CD4-positive, alpha-beta T cell treated with Interleukin-12 subunit alpha and Interleukin-12 subunit beta, for 1 hour (primary cell): ENCODE measurements around the gene MAPK6.
A peak's percentile ranks its signal among the peaks of the same experiment; 100 is the strongest.

ENCODE experiments used
- DNase-seq: peaks from one replicate; pipeline ENCODE4 v3.0.0-alpha.2; 2020

Gene MAPK6

DNA sequence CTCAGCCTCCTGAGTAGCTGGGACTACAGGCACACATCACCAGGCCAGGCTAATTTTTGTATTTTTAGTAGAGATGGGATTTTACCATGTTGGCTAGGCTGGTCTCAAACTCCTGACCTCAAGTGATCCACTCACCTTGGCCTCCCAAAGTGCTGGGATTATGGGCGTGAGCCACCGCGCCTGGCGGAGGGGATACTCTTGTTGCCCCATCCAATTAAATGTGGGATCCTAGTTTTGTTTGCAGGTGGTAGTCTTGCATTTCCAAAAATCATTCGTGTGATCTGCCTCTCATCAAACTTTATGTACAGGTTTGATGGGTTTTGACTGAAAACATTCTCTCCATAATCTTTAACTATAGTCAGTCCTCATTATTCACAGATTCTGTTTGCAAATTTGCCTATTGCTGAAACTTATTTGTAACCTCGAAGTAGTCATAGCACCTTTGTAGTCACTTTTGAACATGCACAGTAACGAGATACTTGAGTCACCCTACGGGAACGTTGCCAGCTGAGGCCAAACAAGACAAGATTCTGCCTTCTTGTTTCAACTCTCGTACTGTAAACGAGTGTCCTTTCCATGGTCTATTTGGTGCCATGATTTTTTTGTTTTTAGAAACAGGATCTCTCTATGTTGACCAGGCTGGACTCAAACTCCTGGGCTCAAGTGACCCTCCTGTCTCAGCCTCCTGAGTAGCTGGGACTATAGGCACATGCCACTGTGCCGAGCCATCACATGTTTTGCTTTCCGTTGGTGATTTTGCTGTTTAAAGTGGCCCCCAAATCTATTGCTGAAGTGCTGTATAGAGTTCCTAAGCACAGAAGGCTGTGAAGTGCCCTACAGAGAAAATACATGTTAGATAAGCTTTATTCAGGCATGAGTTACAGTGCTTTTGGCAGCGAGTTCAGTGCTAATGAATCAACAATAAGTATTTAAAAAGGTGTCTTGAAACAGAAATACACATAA, 8.1 kb upstream of the MAPK6 start:
- DNase-seq, result no peak

DNA sequence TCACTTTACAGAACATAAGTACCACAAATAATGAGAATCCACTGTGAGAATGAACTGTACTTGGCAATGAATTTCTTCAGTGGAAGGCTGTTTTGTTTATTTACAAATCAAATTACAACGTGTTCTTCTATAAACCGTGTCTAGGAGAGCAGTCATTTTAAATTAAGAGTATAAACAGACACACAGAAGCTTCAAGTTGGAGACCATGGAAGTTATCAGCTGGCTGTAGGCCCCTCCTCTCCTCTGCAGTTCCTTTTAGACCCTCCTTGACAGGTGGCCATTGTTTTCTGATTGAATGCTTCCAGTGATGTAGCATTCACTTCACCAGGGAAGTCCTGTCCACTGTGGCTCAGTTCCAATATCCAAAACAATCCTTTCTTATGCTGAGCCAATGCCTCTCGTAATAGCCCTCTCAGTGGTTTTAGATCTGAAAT, 7.3 kb upstream of the MAPK6 start:
- DNase-seq, result no peak

DNA sequence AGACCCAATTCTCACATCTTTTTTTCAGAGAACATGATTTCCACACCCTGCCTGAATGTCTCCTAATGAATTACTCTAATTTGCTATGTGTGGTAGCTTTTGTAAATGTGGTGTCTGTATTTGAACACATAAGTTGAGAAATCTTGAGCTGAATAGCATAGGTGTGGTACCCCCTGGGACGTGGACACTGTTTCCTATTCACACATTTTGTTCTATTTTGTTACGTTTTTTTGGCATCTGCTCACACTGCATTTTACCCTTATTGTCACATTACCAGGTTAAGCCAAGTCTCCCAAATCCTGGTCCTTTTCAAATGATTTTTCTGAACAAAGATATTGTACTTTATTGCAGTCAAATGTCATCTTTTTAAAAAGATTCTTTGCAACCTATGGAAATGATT, 6.8 kb upstream of the MAPK6 start:
- DNase-seq, result no peak

DNA sequence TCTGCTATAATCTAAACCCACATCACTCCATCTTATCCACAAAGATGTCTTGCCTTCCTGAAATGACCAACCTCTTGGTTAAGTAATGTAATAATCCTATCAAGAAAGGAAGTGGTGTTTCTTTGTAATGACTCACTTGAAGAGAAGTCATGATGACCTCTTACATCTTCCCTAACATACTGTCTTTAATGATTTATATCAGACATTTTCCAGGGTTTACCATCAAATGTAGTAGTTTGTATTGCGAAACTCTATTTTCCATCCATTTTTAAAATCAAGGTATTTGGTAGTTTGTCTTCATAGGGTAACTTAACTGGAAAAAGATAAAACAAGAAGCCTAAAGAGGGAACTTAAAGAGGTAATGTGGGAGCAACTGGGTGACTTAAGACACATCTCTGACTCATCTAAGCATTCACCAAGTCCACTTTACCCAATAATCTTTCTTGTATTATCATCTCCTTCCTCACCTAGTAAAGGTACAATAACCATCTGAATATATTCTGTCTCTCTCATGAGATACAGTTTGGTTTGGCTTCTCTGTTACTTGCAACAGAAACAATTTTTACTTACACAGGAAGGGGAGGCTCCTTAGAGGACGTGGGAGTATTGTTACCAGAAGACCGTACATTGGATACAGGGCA, 5.7 kb upstream of the MAPK6 start:
- no peak for DNase-seq

DNA sequence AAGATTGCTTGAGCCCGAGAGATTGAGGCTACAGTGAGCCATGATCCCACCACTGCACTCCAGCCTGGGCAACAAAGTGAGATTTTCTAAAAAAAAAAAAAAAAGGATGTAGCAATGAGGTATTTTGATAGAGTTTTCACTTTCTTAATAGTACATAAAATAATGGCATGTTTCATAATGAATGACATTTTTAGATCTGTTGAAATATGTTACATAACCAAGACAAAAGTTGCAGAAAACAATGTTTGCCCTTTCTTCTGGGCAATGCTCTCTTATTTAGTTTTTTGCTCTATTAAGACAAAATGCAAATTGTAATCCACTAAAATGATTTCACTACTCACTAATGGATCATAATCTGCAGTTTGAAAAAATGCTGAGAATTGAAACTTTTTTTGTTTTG, 4.4 kb upstream of the MAPK6 start:
- DNase-seq, result no peak

DNA sequence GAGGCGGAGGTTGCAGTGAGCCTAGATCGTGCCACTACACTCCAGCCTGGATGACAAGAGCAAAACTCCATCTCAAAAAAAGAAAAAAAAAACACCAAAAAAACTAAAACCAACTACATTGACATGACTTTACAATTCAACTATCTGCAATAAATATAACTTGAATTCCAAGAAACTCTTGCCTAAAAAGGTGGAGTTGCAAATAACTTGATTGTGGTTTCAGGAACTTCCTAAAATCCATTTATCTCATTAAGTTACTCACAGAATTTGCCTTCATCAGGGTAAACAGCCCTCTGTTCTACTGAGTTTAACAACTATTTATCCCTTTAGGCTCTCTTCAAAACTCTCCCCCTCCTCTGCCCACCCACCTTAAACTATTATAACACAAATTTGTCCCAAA, 2.7 kb upstream of the MAPK6 start:
- no peak for DNase-seq

DNA sequence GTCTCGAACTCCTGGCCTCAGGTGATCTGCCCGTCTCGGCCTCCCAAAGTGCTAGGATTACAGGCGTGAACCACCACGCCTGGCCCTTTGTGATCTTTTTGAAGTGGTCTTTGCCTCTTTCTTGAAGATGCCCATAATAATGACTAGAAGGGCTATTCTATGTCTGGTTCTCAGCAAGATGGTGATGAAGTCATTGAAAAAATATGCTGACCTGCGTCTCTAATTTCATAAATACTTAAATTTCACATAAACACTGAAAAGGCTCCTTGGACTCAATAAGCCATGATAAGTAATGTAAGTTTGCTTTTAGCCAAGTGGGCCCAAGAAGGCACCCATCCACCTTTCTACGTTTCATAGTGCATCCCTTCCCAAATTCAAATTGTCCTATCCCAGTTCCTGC, 775 bp upstream of the MAPK6 start:
- no peak for DNase-seq

DNA sequence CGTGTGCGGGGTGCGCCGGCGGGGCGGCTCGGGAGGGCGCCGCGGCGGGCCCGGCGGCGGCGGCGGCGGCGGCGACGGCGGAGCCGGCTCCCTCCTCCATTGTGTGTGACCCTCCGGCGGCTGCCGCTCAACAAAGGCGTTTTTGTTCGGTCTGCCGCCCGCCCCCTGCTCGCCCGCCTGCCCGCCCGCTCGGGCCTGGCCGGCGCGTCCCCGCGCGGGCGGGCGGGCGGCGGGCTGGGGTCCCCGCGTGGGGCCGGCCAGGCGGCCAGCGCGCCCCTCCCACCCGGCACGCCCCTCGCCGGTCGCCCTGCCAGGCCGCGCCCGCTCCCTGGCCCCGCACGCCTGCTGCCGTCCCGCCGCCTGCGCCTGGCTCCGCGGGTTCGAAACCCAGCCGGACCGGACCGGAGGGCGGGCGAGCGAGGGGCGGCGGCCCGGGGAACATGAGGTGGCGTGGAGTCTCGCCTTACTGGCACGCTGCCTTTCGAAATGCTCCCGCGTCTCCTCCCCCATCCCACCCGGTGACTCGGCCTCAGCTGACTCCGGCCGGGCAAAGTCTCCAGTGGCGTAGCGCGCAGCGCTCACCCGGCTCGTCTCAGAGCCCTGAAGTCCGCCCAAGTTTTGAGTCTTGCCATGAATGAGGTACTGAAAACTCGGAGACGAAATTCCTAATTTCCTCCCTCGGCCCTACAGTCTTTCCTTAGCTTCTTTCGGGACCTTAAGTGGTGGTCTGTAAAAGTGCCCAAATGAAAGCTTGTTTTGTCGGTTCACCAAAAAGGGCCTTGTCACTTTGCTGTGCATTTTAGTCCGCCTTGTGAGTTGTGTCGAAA, 588 bp downstream of the MAPK6 start:
- DNase-seq, result peak; percentile 63

DNA sequence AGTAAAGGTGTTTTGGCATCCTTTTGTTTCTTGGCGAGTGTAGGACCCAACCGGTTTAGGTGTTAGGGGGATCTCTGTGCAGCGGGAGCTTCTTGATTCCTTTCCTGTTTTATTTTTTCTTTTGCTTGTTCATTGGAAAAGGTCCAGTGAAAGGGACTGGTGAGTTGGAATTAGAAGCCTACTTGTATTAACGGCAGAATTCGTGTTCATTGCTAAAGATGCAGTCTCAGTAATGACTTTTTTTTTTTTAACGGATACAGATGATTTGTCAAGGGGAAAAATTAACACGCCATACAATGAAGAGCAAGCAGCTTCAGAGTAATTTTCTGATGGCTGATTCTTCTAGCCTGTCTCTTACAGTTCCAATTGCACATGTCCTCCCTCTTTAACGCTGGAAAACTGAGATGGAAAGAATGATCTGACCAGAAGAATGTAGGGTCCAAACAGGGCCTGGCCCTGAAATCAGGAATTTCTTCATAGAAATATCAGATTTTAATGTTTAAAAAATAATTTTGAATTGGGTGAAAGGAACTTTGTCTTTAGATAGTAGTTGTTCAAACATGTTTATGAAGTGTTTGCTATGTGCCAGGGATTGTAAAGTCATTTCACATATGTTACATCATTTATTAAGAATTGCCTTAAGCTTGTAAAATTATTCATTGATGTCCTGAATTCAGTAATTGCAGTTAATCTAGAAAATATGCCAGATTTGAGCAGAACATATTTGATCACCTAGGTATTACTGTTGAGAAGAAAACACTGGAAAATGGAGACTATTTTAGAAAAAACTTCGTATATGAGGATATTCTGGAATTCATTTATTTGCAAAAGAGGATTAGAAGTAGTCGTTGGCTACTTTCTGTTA, 1.4 kb downstream of the MAPK6 start:
- DNase-seq, result no peak

DNA sequence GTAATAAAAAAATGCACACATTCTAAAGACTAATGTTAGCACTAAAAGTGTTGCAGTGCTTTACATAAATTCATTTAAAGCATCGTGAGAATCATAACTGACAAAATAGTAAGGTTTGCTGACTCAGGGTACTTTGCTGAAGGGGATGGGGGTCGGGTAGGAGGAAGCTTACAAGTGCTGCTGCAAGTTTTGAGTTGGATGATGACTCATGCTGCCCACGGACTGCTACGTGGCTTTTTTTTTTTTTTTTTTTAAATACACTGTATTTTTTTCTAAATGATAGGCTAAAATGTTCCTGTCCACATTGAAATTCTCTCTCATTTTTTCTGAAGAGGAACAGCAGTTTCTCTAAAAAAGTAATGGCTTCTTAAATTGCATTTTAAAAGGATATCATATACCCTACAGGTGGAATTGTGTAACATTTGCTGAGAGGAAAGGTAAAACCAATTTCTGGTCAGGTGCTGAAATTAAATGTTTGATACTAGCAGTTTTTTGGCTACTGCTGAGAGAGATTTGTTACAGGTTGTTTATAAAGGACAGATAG, 2.2 kb downstream of the MAPK6 start:
- peak; percentile 77 for DNase-seq

DNA sequence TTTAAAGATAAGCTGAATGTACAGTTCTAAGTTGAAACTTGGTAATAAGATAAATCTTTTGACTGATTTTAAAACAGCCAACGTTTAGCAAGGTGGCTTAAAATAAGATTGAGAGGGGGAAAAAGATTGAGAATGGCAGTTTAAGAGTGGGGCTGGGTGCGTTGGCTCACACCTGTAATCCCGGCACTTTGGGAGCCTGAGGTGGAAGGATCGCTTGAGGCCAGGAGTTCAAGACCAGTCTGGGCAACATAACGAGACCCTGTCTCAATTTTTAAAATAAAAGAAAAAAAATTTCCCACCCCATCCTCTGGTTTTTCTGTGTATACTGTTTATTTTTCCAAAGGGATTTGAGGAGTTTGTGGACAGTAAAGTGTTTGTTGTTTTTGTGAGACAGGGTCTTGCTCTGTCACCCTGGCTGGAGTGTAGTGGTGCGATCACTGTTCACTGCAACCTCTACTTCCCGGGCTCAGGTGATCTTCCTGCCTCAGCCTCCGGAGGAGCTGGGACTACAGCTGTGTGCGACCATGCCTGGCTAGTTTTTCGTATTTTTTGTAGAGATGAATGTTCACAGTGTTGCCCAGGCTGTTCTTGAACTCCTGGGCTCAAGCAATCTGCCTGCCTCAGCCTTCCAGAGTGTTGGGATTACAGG, 3.0 kb downstream of the MAPK6 start:
- no peak for DNase-seq

DNA sequence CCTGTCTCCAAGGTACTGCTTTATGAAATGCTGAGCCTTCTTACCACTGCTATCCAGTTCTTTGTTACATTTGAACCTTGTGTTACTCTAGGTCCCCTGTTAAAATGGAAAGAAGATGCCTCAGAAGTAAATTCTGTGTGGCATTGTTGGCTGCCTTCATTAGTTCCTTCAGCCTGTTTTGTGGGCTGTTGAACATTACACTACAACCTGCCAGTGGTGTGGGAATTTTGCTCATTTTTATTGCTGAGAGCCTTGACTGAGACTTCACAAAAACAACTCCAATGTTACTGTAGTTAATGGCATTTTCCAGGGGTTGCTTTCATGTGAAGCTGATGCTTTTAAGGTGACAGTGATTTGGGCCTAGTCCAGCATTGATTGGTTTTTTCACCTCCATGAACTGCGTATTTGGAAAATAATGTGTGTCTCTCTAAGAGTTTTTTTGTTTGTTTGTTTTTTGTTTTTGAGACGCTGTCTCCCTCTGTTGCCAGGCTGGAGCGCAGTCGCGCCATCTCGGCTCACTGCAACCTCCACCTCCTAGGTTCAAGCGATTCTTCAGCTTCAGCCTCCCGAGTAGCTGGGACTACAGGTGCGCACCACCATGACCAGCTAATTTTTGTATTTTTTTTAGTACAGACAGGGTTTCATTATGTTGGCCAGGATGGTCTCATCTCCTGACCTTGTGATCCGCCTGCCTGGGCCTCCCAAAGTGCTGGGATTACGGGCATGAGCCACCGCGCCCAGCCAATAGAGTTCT, 4.3 kb downstream of the MAPK6 start:
- DNase-seq, result no peak

DNA sequence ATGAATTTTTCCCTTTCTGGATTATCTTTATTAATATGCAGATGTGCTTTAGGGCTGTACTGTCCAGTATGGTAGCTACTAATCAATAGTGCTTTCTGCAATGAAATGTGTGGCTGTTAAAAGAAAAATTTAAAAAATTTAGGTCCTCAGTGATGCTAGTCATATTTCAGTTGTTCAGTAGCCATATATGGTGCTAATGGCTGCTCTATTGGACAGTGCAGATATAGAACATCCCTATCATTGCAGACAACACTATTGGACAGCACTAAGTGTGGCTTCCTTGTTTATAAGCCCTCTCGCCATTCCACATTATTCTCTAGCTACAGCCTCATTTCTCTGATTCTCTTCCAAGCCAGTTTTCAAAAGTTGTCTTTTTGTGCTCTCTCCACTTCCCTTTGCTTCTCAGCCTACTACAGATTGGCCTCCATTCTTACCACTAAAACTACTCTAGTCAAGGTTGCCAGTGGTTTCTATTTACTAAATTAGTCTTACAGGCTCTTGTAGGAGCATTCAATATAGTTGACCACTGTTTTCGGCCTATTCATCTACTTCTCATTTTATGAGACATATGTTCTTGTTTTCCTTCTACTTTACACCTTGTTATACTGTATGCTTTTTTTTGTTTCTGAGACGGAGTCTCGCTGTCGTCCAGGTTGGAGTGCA, 9.5 kb downstream of the MAPK6 start:
- DNase-seq, result no peak

DNA sequence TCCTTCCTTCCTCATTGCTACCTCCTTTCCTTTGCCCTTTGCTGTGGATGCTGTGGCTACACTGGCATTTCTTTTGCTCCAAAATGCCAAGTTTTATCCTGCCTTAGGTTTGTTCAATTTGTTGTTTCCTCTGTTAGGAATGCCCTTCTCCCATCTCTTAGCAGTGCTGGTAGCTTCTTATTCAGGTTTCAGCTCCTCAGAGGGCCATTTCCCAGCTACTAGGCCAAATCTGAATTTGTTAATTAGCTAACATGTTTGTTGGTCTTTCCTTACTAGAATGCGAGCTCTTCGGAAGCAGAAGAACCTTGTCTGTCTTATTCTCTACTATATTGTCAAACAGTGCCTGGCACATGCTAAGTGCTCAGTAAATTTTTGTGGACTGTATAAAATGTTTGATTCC, 11.0 kb downstream of the MAPK6 start:
- no peak for DNase-seq

DNA sequence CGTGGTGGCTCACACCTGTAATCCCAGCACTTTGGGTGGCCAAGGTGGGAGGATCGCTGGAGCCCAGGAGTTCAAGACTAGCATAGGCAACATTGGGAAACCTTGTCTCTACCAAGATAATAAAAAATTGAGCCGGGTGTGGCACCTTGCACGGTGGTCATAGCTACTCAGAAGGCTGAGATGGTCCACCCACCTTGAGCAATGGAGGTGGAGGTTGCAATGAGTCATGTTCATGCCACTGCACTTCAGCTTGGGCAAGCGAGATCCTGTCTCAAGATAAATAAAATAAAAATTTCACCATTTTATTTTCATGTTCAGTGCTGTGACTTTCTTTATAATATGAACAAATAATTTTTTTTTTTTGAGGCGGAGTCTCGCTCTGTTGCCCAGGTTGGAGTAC, 12.5 kb downstream of the MAPK6 start:
- DNase-seq, result no peak

DNA sequence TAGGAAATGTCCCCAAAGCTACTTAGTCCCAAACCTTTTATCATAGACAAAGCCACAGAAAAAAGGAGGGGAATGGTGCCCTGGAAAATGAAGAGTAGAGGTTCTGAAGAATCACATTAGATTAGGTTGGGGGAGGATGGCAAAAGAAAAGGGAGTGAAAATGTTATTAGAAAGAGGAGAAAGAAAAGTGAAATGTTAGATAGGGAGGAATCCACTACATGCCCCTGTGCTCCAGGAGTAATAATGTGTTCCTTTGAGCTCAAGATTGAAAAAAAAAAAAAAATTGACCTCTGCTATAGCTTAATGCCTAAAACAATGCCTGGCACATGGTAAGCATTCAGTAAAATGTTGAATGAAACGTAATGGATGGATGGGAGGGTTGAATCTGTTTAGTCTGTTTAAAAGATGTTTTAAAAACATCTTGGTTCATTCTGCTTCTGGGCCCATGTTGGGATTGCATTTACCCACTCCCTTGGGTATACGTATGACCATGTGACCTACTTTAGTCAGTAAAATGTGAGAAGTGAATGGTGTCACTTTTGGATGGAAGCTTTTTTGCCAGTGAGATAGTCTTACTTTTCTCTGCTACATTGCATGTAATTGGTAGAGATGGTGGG, 19.0 kb downstream of the MAPK6 start:
- no peak for DNase-seq

DNA sequence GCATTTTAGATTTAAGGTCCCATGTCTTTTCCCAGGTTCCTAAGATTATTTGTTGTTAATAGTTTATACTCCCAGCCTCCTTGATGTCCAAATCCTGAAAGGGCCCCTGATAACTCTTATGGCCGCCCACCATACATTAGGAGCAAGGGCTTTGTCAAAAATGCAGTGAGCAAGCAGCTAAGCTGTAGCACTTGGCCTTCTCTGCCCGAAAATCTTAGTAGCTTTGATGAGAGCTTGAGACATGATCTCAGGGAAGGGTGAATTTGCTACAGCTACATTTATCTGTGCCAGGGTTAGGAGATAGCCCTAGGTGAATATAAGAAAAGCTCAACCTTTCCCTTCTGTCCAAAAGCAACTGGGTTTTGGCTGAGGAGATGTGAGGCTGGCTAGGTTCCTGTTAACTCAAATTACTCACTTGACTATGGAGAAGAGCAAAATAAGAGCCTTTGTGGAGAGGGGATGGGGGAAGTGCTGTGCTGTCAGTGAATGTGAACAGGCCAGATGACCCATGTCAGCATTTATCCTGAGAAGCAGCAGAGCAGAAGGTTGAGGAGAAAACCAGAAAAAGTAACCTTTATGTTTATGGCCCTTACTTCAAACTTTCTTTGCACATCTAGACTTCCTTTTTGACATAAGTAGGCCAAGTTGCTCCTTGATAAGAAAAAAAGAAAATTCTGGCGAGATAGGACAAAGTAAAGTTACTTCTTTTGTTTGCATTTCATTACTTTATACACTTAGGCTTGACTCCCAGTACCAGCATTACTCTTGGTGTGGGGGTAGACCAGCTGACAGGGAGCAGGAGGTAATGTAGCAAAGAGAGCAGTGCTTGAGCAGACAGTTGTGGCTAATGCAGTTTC, 21.1 kb downstream of the MAPK6 start:
- DNase-seq, result no peak

DNA sequence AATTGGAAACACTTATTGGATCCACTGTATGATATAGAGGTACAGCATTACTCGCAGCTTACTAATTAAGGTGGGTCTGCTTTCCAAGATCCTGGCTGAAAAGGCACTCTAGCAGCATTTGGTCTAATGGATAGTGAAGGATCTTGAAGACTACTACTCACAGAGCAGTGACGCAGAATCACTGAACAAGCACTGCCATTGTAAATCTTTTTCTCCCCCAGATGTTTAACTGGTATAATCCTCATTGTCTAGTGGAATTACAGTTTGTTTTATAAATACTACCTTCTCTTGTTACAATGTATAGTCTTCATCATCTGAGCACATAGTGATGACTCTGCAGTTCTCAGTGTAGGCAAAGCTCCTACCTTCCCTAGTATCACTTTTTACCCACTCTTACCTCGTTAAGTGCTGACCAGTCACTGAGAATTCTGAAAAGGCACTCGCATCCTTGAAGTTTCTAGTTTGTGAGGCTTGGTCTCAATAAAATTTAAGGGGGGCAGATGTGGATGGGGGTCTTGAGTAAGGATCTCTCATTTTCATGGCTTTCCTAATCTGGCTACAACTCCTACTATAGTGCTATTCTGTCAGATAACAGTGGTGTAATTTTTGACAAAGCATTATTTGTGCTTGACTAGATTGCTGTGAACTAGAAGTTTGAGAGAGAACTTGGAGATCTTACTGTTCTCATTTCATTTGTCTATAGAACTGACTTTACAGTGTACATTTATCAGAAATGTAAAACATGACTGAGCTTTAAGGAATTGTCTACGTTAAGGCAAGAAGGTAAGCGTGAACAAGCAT, 23.2 kb downstream of the MAPK6 start:
- DNase-seq, result no peak
